GM19467 (cell line): ENCODE results near the gene SIGLEC15.
"Not testable (repeated sequence)": the region's sequence is repeated elsewhere in the genome, so short reads cannot be mapped to it uniquely, and the experiment has no call there.

Experiments used
- ATAC-seq: cut with Tn5 transposase; IDR thresholded peaks from one replicate; pipeline ENCODE4 v1.9.1; 2021; ENCODE audit warnings: mild to moderate bottlenecking, moderate library complexity; ENCODE audit not compliant: unreplicated experiment

SIGLEC15 gene

DNA sequence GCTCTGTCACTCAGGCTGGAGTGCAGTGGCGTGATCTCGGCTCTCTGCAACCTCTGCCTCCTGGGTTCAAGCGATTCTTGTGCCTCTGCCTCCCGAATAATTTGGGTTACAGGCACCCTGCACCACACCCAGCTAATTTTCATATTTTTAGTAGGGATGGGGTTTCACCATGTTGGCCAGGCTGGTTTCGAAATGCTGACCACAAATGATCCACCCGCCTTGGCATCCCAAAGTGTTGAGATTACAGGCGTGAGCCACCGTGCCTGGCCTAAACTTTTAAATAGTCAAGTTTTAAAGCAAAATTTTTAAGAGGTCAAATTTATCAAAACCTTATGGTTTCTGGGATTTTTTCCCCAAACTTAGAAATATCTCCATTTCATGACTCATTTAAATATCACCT lies 6.7 kb upstream of the SIGLEC15 start:
- not testable (repeated sequence) for ATAC-seq

DNA sequence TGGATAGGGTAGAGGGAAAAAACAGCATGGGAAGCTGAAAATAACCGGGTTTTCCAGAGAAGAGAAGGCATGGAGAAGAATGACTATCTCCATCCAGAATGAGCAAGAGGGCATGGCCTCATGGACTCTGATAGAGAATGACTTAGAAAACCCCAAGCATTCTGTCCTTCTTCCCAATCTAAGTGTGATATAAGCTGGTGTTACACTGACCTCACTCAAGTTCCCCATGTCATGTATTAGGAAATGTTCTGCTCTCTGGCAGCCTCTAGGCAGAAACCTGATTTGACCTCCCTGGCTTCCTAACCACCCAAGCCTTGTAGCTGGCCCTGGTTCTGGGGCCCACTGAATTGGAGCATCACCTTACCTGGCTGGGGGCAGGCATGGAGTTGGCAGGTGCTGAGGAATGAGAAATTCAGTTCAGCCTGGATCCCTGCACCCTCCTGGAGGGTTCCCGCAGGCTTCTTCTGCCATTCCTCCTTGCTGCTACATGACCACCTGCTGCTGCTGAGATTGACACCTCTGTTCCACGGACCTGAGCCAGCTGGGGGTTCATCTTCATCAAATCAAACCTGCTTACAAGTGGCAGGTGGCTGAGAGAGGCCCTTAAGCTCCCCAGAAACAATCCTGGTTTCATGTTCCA lies 5.2 kb upstream of the SIGLEC15 start:
- no peak for ATAC-seq

DNA sequence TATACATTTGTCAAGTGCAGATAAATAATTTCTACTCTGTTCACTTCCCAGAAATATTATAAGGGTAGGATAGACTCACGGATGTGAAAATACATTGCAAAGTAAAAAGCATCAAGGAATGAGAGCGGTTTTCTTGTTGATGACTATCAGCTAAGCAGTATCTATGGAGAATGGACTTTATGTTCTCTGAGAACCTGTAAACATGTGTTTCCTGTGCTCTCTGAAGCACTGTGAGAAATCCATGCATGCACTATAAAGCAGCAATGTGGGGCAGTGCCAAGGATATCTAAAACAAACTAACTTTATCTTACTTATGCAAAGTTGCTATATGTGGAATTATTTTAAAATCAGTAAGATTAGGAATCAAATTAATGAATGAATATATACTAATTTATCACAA lies 4.4 kb upstream of the SIGLEC15 start:
- ATAC-seq, result no peak

DNA sequence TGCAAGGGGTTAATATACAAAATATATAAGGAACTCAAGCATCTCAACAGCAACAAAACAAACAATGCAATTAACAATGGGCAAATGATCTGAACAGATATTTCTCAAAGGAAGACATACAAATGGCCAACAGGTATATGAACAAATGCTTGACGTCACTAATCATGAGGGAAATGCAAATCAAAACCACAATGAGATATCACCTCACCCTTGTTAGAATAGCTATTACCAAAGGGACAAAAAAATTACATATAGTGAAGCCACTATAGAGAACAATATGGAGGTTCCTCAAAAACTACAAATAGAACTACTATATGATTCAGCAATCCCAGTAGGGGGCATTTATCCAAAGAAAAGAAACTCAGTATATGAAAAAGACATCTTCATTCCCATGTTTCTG lies 3.8 kb upstream of the SIGLEC15 start:
- ATAC-seq, result no peak

DNA sequence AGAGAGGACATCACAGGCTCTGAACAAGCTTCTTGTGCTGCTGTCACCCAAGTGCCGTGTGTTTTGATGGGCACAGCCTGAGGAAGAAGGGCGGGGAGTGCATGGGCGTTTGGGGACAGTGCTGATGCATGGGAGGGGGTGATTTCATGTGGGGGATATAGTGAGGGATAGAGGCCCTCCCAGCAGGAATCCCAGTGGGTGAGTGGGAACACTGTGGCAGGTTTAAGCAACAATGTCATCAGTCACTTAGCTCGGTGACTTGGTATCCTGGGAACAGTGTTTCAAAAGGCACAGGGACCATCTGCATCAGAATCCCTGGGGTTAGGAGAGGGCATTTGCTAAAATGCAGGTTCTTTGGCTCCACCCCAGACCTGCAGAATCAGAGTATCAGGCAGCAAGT lies 609 bp downstream of the SIGLEC15 start:
- ATAC-seq, result no peak

DNA sequence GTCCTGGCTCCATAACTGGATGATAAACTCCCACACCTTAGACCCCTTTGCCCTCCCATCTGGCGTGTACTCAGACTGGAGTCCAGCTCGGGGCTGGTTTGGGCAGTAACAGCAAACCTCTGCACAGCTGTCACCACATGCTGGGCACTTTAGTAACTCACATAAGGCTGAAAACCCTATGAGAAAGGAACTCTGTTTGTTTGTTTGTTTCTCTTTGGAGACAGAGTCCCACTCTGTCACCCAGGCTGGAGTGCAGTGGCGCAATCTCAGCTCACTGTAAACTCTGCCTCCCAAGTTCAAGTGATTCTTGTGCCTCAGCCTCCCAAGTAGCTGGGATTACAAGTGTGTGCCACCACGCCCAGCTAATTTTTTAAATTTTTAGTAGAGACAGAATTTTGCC lies 1.2 kb downstream of the SIGLEC15 start:
- not testable (repeated sequence) for ATAC-seq

DNA sequence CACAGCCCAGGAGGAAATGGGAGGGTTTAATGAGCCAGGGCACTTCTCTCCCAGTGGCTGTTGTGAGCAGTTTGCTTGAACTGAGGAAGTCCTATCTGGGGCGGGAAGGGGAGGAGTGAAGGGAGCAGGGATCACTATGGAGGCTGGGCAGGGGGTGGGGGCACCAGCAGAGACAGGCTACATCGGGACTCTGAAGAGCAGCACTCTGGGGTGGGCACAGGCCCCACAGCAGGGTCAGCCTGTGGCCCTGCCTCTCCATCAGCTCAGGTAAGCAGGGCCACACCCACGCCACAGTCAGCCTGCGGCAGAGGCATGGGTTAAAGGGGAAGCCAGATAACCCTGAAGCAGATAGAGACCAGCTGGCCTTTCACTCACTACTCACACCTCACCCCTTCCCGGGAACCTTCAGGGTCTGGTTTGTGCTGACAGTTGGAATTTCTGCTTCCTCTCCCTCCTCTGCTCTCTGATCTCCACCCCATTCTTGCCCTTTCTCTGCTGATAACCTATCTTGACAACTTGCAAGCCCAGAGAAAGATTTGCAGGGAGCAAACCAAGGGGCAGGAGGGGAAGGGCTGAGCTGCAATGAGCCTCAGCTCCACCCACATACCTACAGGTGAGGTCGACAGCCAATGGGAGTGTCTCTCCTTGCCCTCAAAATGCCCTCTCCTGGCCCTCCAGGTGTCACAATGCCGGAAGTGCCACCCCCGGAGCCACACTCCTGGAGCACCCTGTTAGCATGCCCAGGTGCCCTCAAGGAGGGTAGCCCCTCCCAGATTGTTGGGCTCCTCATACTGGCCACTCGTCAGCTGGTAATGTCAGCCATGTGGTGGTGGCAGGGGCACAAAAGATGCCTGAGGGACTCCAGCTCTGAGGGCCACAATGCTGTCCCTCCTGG lies 3.7 kb downstream of the SIGLEC15 start:
- ATAC-seq, result no peak

DNA sequence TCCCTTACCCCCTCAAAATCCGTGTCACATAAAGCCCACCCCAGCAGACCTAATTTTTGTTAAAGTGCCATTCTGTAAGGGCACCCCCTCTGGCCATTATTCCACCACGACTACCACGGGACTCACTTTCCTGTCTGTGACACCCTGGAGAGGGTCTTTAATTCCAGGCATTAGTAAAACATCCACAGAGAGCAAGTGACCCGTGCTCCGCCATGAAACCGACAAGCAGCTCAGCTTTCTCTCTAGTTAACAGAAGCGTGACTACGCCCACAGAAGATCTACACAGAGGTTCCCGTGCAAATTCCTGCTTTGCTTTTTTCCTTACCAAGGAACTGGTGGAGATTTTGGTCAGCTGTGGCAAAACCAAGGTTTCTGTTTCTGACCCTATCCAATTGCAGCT lies 4.4 kb downstream of the SIGLEC15 start:
- ATAC-seq, result no peak

DNA sequence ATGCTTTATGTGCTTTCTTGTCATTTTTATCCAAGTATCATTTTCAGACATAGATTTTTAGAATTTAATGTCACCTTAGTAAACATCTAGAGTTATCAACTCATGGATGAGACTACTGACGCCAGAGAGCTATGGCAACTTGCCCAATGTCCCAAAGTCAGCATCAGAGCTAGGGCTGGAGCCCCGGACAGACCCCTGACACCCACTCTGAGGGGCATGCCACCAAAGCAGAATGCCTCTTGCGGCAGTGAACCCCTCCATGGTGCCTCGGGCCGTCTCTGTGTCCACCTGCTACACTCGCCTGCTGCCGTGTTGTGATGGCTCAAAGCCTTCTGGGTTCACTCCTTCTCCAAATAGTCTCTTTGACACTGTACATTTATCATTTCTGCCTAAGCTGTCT lies 5.4 kb downstream of the SIGLEC15 start:
- ATAC-seq, result no peak

DNA sequence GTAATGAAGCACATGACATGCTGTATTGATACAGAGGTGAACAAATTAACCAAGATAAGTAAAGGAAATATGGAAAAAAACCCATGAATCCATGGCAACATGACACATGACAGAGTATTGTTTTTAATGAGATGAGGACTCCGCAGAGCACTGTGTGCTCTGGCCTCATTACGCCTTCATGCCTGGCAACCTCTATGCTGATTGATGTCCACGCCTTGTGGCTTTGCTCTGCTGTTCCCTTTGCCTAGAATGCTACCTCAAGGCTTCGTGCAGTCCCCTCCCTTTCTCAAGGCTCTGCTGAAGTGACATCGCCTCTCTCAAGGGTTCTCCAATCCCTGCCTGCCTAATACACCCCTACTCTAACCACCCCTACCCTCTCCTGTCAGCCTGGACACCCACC lies 8.4 kb downstream of the SIGLEC15 start:
- no peak for ATAC-seq

DNA sequence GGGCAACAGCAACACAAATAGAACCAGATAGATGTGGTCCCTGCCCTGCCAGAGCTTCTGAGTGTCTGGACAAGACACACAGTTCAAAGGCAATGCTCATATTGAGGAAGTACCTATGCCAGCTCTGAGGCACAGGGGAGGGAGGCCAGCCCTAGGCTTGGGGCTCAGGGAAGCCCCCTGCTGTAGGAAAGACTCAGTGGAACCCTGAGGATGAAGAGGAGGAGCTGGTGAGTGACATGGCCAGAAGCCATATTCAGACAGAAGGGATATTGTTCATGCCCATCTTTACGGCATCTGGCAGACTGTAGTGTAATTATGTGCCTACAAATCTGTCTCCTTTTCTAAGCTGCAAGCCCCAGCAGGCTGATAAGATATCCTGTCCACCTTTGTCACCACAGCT lies 8.8 kb downstream of the SIGLEC15 start:
- no peak for ATAC-seq

DNA sequence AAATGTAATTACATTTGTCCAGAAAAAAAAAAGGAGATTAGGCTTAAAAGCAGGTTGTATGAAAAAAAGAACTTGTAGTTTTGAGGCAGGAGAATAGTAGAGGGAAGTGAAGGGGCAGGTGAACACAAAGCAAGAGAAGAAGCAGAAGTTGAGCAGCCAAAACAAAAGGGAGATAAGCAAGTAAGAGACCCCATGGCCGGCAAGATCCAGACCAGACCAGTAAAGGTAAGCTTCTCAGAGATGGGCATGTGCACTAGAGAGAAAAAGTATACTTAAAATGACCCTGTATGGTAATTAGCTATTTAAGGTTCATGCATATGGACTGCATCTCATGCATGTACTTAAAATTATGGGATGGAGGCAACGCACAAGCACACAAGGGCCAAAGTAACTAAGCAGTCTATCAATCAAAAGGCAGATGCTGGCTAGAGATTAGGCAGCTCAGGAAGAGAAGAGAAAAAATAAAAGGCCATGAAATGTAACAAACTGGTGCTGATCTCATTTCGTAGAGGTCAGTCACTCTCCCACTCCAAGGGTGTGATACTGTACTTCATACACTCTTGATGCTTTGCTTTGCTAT lies 9.7 kb downstream of the SIGLEC15 start:
- no peak for ATAC-seq

DNA sequence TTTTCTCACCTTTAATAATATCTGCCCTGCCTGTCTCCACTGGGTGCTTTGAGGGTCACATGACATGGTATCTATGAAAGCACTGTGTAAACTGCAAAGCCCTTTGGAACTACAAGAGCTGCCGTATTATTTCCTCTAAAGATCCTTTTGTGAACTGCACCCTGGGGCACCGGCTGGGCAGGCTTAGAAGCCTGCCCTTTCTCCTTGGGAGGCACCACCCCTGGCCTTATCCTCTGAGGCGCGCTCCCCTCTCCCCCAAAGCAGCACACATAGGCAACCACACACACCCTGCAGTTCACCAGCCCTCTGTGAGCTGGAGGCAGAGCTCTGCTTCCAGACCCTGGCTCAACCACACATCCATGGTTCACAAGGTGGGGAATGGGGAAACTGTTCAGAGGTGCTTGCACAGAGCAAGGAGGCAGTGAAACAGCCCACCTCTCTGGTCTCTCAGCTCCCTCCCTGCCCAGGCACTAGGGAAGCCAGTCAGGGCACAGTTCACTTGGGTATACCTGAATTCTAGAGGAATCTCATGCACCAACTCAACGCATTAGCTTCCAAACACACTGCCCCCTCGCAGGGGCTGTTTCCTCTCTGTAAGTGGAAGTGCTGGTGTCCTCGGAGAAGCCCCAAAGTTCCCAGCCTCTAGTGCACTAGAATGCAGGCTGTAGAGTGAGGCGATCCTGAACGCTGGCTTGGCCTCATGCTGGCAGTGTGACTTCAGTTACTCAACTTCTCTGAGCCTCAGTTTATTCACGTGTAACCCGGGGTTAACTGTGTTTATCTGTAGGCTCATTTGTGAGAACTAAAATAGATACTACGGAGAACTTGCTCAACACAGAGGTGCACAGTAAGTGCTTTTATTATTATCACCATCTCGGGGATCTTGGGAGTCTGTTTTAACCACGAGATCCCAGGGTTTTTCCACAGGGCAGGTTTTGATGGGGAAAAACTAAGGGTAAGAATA lies 11.0 kb downstream of the SIGLEC15 start:
- ATAC-seq, result no peak

DNA sequence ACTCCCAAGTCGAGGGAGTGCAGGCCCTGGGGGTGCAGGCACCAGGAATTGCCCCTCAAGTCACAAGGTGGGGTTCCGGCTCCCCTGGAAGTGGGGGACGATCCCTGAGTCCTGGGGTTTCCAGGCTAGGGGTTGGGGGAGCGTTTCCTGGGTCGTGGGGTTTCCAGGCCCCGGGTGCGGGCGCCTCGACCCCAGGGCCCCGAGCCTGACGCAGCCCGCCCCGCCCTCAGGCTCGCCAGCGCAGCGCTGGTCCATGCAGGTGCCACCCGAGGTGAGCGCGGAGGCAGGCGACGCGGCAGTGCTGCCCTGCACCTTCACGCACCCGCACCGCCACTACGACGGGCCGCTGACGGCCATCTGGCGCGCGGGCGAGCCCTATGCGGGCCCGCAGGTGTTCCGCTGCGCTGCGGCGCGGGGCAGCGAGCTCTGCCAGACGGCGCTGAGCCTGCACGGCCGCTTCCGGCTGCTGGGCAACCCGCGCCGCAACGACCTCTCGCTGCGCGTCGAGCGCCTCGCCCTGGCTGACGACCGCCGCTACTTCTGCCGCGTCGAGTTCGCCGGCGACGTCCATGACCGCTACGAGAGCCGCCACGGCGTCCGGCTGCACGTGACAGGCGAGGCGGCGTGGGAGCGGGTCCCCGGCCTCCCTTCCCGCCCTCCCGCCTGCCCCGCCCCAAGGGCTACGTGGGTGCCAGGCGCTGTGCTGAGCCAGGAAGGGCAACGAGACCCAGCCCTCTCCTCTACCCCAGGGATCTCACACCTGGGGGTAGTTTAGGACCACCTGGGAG lies 12.0 kb downstream of the SIGLEC15 start:
- no peak for ATAC-seq

DNA sequence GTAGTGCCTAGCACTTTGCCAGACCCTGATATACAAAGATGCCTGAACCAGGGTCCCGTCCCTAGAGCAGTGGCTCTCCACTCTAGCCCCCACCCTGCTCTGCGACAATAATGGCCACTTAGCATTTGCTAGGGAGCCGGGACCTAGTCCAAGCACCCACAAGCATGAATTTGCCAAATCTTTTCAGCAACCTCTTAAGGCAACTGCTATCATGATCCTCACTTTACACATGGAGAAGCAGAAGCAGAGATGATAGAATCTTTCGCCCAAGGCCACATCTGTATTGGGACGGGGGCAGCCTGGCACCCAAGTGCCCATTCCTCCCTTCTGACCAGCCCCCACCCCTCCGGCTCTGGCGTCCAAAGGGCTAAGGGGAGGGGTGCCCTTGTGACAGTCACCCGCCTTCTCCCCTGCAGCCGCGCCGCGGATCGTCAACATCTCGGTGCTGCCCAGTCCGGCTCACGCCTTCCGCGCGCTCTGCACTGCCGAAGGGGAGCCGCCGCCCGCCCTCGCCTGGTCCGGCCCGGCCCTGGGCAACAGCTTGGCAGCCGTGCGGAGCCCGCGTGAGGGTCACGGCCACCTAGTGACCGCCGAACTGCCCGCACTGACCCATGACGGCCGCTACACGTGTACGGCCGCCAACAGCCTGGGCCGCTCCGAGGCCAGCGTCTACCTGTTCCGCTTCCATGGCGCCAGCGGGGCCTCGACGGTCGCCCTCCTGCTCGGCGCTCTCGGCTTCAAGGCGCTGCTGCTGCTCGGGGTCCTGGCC lies 13.0 kb downstream of the SIGLEC15 start:
- ATAC-seq, result no peak

DNA sequence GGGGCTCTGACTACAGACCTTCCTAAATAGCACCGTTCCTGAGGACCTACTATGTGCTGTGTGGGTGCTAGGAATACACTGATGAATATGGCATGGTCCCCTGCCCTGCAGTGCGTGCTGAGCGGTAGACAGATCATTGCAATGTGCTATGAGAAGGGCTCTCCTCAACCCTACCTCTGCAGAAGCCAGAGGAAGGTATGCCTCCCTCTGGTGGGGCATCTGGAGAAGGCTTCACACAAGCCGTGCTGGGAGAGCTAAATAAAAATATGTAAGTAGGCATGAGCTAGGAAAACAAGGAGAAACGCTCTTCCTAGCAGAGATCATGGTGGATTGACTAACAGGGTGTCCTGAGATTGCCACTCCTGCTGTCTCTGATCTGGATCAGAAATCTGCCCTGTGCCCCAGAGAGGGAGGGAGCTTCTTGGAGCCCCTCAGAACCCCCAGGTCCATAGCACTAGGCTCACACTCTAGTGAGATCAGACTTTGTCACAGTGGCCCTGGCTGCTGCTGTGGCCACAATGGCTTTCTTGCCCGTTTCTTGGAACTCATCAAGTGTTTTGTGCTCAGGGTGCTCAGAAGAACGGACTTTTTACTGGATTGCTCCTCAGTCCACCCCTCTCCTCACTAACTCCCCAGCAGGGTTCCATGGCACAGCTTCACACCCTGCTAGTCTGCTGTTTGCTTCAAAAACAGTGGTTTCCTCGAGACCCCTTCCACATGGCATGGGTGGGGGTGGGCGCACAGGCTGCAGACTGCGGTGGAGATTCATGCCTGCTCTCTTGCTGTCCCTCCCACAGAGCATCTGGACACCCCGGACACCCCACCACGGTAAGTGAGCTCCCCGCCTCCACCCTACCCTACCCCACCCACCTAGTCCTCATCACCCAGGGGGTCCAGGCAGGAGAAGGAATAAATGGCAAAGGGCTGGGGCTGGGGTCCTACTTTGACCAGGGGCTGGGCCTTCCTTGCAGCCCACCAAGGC lies 14.2 kb downstream of the SIGLEC15 start:
- peak; percentile 65 for ATAC-seq

DNA sequence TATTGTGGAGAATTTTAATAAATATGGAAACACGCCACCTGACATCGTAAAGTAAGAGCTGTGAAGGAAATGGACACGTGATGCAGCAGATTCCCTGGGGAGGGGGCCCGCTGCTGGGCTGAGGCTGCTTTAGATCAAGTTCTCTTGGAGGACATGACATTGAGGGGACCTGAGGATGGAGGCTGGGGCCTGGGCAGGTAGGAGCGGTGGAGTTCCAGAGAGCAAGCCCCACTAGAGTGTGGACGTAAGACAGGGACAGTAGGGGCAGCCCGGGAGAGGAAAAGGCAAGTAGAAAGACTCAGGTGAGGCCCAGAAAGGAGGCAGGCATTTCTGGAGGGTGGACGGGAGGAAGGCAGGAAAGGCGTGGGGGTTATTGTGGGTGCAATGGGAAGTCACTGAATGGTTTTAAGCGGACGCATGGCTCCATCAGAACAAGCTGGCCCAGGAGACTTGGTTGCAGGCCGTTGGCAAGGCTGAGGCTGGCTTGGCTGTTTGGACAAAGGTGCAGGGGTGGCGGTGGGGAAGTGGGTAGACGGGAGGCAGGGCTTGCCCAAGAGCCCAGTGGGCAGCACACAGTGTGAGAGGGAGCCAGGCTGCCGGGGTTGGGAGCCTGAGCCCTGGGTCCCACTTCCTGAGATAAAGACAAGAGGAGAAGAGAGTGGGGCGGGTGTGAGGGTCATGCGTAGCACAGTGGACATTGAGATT lies 15.7 kb downstream of the SIGLEC15 start:
- no peak for ATAC-seq
